Gastroesophageal sphincter (tissue), 4 donors: ENCODE results near the gene OR13C4. TPM values are rescaled to one million over a fixed set of nuclear protein-coding genes. Genes with fewer than 3 reads are reported as not detected.

Source experiments
- ATAC-seq: fragments of 150-250 bp; one replicate; pipeline ENCODE4 v1.9.1; 2016; ENCODE audit warnings: mild to moderate bottlenecking, moderate library complexity
- H3K27ac ChIP-seq, 4 donors: fragments of 200-600 bp; sonication (generic) in 3 of 4; 1 replicate in 3 of 4; 2 replicates in 1 of 4; pipeline ENCODE4 v1.5.1; 2016 to 2019
- H3K27me3 ChIP-seq: fragments of 200-600 bp; sonication (generic); one replicate; pipeline ENCODE4 v1.5.1; 2019
- H3K36me3 ChIP-seq, 2 donors: fragments of 200-600 bp; sonication (generic); one replicate each; pipeline ENCODE4 v1.5.1; 2019; ENCODE audit warnings: control low read depth in 1 of 2
- H3K4me1 ChIP-seq, 3 donors: fragments of 200-600 bp; sonication (generic); 1 replicate in 2 of 3; 2 replicates in 1 of 3; pipeline ENCODE4 v1.5.1; 2016 to 2019; ENCODE audit warnings: control low read depth in 2 of 3
- H3K4me3 ChIP-seq, 2 donors: fragments of 200-600 bp; sonication (generic); one replicate each; pipeline ENCODE4 v1.5.1; 2019; ENCODE audit warnings: mild to moderate bottlenecking in 1 of 2, moderate library complexity in 1 of 2
- H3K9me3 ChIP-seq, 3 donors: fragments of 200-600 bp; sonication (generic); one replicate each; pipeline ENCODE4 v1.5.1; 2017 to 2019; ENCODE audit warnings: control low read depth in 2 of 3
- EP300 ChIP-seq: sonication (generic); formaldehyde crosslinking; IDR thresholded peaks from one replicate; pipeline ENCODE4 v1.6.1; 2017; ENCODE audit warnings: antibody characterized with exemption, mild to moderate bottlenecking
- POLR2A ChIP-seq, 2 donors: fragments of 450-650 bp; IDR thresholded peaks; one replicate each; pipeline ENCODE4 v1.6.1; 2017; ENCODE audit warnings: antibody characterized with exemption in 2 of 2, mild to moderate bottlenecking in 2 of 2, moderate library complexity in 1 of 2
- POLR2AphosphoS5 ChIP-seq: sonication (generic); formaldehyde crosslinking; IDR thresholded peaks from one replicate; pipeline ENCODE4 v1.6.1; 2017; ENCODE audit warnings: antibody characterized with exemption
- WGBS, 2 donors: methylation state at CpG; one replicate each; pipeline ENCODE4 v1.1.5; 2018; ENCODE audit warnings: low coverage in 1 of 2; 5-methylcytosine and 5-hydroxymethylcytosine counted together
- total RNA-seq, 4 donors: library from RNA; depleted of rRNA; stranded (reverse); fragments of >200 nt; gene quantifications; one replicate each; pipeline ENCODE4 v1.1.0, GENCODE V29; 2016
- TF ChIP-seq, protein P1 (sequence below), 4 experiments: fragments of 200-600 bp in 2 of 4; fragments of 450-650 bp in 2 of 4; sonication (generic) in 1 of 4; IDR thresholded peaks; one replicate each; pipeline ENCODE4 v1.5.1; 2017 to 2019; ENCODE audit warnings: antibody characterized with exemption in 4 of 4, mild to moderate bottlenecking in 2 of 4, moderate library complexity in 2 of 4

OR13C4 gene
- total RNA-seq, 4 donors from 2014 or later: not detected

DNA sequence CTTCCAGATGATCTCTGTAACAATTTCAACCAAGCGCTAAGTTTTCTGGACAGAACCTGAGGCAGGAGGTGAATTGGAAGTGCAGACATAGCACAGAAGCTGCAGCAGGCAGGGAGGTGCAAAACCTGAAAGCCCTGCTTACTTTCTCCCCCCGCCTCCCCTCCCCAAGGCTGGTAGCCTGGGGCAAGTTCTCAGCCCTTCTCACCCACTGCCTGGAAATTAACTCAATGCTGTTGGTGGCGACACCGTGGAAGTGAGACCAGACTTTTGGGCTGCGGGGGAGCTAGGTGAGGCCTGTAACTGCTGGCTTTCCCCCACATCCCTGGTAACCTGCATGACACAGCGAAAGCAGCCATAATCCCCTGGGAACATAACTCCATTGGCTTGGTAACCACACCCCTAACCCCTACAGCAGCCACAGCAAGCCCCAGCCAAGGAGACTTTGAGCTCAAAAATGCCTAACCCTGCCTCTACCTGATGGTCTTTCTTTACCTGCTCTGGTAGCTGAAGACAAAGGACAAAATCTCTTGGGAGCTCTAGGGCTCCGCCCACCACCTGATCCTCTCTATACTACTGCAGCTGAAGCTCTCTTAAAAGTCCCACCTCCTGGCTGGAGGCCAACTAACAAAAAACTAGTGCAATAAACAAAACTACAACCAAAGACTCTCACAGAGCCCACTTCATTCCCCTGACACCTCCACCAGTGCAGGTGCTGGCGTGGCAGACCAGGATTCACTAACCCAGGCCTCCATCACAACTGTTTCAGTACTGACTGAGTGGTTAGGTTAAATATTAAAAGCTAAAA, 30.0 kb upstream of the OR13C4 start:
- WGBS, 2 donors: 60 to 81% methylated on average over 1 to 2 of the region's 8 CpGs
- no peaks in the 10 kb centered on the region for H3K36me3 ChIP-seq
- H3K4me1 ChIP-seq: no peaks in the 10 kb centered on the region
- no peak for ATAC-seq
- TF ChIP-seq POLR2A (IDR thresholded peaks at IDR 0.05) (no peak), POLR2AphosphoS5 (no peak)
- TF ChIP-seq, protein P1, sequence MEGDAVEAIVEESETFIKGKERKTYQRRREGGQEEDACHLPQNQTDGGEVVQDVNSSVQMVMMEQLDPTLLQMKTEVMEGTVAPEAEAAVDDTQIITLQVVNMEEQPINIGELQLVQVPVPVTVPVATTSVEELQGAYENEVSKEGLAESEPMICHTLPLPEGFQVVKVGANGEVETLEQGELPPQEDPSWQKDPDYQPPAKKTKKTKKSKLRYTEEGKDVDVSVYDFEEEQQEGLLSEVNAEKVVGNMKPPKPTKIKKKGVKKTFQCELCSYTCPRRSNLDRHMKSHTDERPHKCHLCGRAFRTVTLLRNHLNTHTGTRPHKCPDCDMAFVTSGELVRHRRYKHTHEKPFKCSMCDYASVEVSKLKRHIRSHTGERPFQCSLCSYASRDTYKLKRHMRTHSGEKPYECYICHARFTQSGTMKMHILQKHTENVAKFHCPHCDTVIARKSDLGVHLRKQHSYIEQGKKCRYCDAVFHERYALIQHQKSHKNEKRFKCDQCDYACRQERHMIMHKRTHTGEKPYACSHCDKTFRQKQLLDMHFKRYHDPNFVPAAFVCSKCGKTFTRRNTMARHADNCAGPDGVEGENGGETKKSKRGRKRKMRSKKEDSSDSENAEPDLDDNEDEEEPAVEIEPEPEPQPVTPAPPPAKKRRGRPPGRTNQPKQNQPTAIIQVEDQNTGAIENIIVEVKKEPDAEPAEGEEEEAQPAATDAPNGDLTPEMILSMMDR (IDR thresholded peaks at IDR 0.05): no peak
- H3K9me3 ChIP-seq: peaks cover 0 to 16% (median 0%) of the 10 kb centered on the region in 3 donors
- no peak overlapping the region for H3K27ac ChIP-seq
- no peaks in the 10 kb centered on the region for H3K27me3 ChIP-seq
- H3K4me3 ChIP-seq: no peak overlapping the region

DNA sequence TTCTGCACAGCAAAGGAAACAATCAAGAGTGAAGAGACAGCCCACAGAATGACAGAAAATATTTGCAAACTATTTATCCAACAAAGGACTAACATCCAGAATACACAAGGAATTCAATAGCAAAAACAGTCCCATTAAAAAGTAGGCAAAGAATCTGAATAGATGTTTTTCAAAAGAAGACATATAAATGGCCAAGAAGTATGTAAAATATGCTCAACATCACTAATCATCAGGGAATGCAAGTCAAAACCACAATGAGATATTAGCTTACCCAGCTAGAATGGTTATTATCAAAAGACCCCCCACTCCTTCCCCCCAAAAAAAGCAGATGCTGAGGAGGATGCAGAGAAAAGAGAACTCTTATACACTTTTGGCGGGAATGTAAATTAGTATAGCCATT, 28.5 kb upstream of the OR13C4 start:
- no peak for TF ChIP-seq POLR2AphosphoS5
- H3K27me3 ChIP-seq: no peaks in the 10 kb centered on the region
- H3K4me3 ChIP-seq: no peak overlapping the region
- H3K4me1 ChIP-seq: no peaks in the 10 kb centered on the region
- peaks cover 0 to 16% (median 0%) of the 10 kb centered on the region in 3 donors for H3K9me3 ChIP-seq
- no peaks in the 10 kb centered on the region for H3K36me3 ChIP-seq
- H3K27ac ChIP-seq: no peak overlapping the region
- 81 to 86% methylated on average over 1 of the region's 1 CpG for WGBS, 2 donors
- no peak for ATAC-seq

DNA sequence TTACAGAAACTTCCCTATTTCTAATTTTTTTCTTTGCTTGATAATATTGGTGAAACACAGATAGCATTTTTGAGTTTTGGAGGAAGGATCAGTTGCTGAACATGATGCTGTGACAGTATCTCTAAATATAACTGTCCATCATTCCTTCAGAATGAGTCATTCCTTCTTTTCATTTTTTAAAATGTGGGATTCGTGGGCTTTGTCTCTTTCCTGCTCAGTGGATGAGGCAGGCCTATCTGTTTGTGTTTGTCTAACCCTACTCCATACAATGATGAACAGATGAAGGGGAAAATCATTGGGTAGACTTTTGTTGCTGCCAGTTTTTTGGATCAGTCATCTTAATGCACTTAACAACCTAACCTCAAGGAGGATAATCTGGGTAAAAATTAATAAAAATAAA, 26.3 kb upstream of the OR13C4 start:
- H3K4me3 ChIP-seq: no peak overlapping the region
- no peaks in the 10 kb centered on the region for H3K4me1 ChIP-seq
- H3K9me3 ChIP-seq: peaks cover 0 to 11% (median 0%) of the 10 kb centered on the region in 3 donors
- no peaks in the 10 kb centered on the region for H3K36me3 ChIP-seq
- no peak overlapping the region for H3K27ac ChIP-seq
- no peaks in the 10 kb centered on the region for H3K27me3 ChIP-seq
- 29 to 47% methylated on average over 1 of the region's 1 CpG for WGBS, 2 donors
- no peak for ATAC-seq
- TF ChIP-seq, protein P1 (IDR thresholded peaks at IDR 0.05): no peak
- no peak for TF ChIP-seq POLR2AphosphoS5
- no peak for TF ChIP-seq EP300
- no peak for TF ChIP-seq POLR2A (IDR thresholded peaks at IDR 0.05)

DNA sequence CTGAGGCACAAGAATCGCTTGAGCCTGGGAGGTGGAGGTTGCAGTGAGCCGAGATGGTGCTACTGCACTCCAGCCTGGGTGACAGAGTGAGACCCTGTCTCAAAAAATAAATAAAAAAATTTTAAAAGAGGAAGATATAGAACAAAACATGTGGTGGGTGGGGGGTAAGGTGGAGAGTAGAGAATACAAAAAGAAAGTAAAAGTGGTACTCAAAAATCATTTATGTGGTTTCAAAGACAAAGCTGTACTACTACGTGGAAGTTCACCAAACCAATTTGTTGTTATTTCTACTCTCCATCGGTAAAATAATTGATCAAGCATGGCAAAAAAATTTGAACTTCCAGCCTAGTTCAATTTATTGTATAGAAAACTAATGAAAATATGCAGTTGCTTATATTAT, 17.6 kb upstream of the OR13C4 start:
- H3K4me1 ChIP-seq: no peaks in the 10 kb centered on the region
- H3K36me3 ChIP-seq: no peaks in the 10 kb centered on the region
- H3K9me3 ChIP-seq: no peaks in the 10 kb centered on the region
- no peak overlapping the region for H3K4me3 ChIP-seq
- TF ChIP-seq, protein P1 (IDR thresholded peaks at IDR 0.05): no peak
- TF ChIP-seq POLR2AphosphoS5: no peak
- no peak for TF ChIP-seq POLR2A (IDR thresholded peaks at IDR 0.05)
- no peak for TF ChIP-seq EP300
- no peaks in the 10 kb centered on the region for H3K27me3 ChIP-seq
- WGBS, 2 donors: 83 to 85% methylated on average over 4 of the region's 4 CpGs
- no peak overlapping the region for H3K27ac ChIP-seq
- no peak for ATAC-seq

DNA sequence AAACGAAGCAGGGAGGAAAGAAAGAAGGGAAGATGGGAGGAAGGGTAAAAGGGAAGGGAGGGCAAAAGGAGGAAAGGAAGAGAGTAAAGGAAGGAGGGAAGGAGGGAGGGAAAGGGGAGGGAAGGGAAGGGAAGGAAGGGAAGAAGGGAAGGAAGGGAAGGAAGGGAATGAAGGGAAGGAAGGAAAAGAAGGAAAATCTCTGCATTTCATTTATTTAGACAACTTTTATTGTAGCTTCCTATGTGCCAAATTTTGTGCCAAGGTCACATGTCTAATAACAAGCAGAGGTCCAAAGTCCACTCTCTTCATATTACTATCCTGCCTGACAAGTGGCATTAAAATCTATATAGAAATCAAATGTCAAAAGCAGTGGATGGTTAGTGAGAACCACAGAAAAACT, 12.3 kb upstream of the OR13C4 start:
- no peak overlapping the region for H3K27ac ChIP-seq
- 19% methylated on average over 1 of the region's 1 CpG; no CpG with 5 or more reads in 1 of the 2 donors for WGBS, 2 donors
- TF ChIP-seq EP300: no peak
- no peak for TF ChIP-seq POLR2A (IDR thresholded peaks at IDR 0.05)
- TF ChIP-seq POLR2AphosphoS5: no peak
- TF ChIP-seq, protein P1 (IDR thresholded peaks at IDR 0.05): no peak

More for the DNA sequence above, 12.3 kb upstream of the OR13C4 start:
- no peaks in the 10 kb centered on the region for H3K9me3 ChIP-seq
- no peak for ATAC-seq
- H3K4me3 ChIP-seq: no peak overlapping the region
- H3K36me3 ChIP-seq: no peaks in the 10 kb centered on the region
- no peaks in the 10 kb centered on the region for H3K27me3 ChIP-seq
- H3K4me1 ChIP-seq: no peaks in the 10 kb centered on the region
